ENCODE data around the gene STEAP2. TPM values are rescaled to one million over a fixed set of nuclear protein-coding genes. Genes with fewer than 3 reads are reported as not detected.

Gene STEAP2
- total RNA-seq, 1 experiment from 2014 or later: 17.0 TPM

- no peak for ATAC-seq
- Mint-ChIP-seq H3K9me3 (peaks cover 4% of the 10 kb centered on the region), H3K27me3 (ENCODE audit: low read depth) (no peaks in the 10 kb centered on the region), H3K27ac (no peak overlapping the region), H3K4me1 (no peaks in the 10 kb centered on the region), H3K36me3 (peaks cover 2% of the 10 kb centered on the region; the same call in 1 of the 2 replicates), H3K4me3 (no peak overlapping the region)
- TF ChIP-seq, protein P1, sequence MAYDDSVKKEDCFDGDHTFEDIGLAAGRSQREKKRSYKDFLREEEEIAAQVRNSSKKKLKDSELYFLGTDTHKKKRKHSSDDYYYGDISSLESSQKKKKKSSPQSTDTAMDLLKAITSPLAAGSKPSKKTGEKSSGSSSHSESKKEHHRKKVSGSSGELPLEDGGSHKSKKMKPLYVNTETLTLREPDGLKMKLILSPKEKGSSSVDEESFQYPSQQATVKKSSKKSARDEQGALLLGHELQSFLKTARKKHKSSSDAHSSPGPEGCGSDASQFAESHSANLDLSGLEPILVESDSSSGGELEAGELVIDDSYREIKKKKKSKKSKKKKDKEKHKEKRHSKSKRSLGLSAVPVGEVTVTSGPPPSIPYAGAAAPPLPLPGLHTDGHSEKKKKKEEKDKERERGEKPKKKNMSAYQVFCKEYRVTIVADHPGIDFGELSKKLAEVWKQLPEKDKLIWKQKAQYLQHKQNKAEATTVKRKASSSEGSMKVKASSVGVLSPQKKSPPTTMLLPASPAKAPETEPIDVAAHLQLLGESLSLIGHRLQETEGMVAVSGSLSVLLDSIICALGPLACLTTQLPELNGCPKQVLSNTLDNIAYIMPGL (CRISPR knock-in tag; IDR thresholded peaks at IDR 0.05): no peak
- TF ChIP-seq, protein P2, sequence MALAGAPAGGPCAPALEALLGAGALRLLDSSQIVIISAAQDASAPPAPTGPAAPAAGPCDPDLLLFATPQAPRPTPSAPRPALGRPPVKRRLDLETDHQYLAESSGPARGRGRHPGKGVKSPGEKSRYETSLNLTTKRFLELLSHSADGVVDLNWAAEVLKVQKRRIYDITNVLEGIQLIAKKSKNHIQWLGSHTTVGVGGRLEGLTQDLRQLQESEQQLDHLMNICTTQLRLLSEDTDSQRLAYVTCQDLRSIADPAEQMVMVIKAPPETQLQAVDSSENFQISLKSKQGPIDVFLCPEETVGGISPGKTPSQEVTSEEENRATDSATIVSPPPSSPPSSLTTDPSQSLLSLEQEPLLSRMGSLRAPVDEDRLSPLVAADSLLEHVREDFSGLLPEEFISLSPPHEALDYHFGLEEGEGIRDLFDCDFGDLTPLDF (CRISPR knock-in tag; IDR thresholded peaks at IDR 0.05): no peak
- TF ChIP-seq ZNF416 (CRISPR knock-in tag; IDR thresholded peaks at IDR 0.05): no peak
- no peak for TF ChIP-seq SP1 (CRISPR knock-in tag; conservative IDR thresholded peaks at IDR 0.05)
- no peak for TF ChIP-seq TP53 (CRISPR knock-in tag; IDR thresholded peaks at IDR 0.05)
- TF ChIP-seq ZMAT4 (CRISPR knock-in tag; IDR thresholded peaks at IDR 0.05): no peak
- TF ChIP-seq, protein P3, sequence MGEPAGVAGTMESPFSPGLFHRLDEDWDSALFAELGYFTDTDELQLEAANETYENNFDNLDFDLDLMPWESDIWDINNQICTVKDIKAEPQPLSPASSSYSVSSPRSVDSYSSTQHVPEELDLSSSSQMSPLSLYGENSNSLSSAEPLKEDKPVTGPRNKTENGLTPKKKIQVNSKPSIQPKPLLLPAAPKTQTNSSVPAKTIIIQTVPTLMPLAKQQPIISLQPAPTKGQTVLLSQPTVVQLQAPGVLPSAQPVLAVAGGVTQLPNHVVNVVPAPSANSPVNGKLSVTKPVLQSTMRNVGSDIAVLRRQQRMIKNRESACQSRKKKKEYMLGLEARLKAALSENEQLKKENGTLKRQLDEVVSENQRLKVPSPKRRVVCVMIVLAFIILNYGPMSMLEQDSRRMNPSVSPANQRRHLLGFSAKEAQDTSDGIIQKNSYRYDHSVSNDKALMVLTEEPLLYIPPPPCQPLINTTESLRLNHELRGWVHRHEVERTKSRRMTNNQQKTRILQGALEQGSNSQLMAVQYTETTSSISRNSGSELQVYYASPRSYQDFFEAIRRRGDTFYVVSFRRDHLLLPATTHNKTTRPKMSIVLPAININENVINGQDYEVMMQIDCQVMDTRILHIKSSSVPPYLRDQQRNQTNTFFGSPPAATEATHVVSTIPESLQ (CRISPR knock-in tag; IDR thresholded peaks at IDR 0.05): no peak
- DNase-seq (ENCODE audit: low spot score): no peak
- ChIA-PET CTCF (interaction anchor here (1.0 kb wide), 1 partner anchor 46 kb away, joined by 3 read pairs; the partner anchor contains the start of gene STEAP2), POLR2A (interaction anchor here (0.6 kb wide), 1 partner anchor 1746 kb away, joined by 3 read pairs; no protein-coding TSS in a partner anchor)
Measured at GRCh38 chr7:90165724-90166123, 45.8 kb upstream of the STEAP2 start.

GRCh38 chr7:90166153-90166552 is 45.4 kb upstream of the STEAP2 start:
- Mint-ChIP-seq H3K9me3 (peaks cover 4% of the 10 kb centered on the region), H3K4me3 (no peak overlapping the region), H3K27me3 (ENCODE audit: low read depth) (no peaks in the 10 kb centered on the region), H3K36me3 (peaks cover 2% of the 10 kb centered on the region; the same call in 1 of the 2 replicates), H3K4me1 (no peaks in the 10 kb centered on the region), H3K27ac (no peak overlapping the region)
- ATAC-seq (no peak), DNase-seq (ENCODE audit: low spot score) (no peak)
- ChIA-PET CTCF (interaction anchor here (1.0 kb wide), 1 partner anchor 45 kb away, joined by 3 read pairs; the partner anchor contains the start of gene STEAP2), POLR2A (no interaction called here)
- TF ChIP-seq ZNF512 (CRISPR knock-in tag; IDR thresholded peaks at IDR 0.05; ENCODE audit: borderline replicate concordance) (no peak), CREM (CRISPR knock-in tag; IDR thresholded peaks at IDR 0.05) (no peak), ESRRA (CRISPR knock-in tag; IDR thresholded peaks at IDR 0.05; ENCODE audit: borderline replicate concordance) (no peak), AFF4 (CRISPR knock-in tag; IDR thresholded peaks at IDR 0.05; ENCODE audit: borderline replicate concordance) (no peak), TEAD1 (CRISPR knock-in tag; IDR thresholded peaks at IDR 0.05) (no peak), GRHL2 (CRISPR knock-in tag; IDR thresholded peaks at IDR 0.05; ENCODE audit: insufficient replicate concordance, severe bottlenecking) (no peak)
- TF ChIP-seq, protein P4, sequence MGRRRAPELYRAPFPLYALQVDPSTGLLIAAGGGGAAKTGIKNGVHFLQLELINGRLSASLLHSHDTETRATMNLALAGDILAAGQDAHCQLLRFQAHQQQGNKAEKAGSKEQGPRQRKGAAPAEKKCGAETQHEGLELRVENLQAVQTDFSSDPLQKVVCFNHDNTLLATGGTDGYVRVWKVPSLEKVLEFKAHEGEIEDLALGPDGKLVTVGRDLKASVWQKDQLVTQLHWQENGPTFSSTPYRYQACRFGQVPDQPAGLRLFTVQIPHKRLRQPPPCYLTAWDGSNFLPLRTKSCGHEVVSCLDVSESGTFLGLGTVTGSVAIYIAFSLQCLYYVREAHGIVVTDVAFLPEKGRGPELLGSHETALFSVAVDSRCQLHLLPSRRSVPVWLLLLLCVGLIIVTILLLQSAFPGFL (CRISPR knock-in tag; IDR thresholded peaks at IDR 0.05; ENCODE audit: borderline replicate concordance): no peak
- TF ChIP-seq, protein P5, sequence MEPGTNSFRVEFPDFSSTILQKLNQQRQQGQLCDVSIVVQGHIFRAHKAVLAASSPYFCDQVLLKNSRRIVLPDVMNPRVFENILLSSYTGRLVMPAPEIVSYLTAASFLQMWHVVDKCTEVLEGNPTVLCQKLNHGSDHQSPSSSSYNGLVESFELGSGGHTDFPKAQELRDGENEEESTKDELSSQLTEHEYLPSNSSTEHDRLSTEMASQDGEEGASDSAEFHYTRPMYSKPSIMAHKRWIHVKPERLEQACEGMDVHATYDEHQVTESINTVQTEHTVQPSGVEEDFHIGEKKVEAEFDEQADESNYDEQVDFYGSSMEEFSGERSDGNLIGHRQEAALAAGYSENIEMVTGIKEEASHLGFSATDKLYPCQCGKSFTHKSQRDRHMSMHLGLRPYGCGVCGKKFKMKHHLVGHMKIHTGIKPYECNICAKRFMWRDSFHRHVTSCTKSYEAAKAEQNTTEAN (CRISPR knock-in tag; IDR thresholded peaks at IDR 0.05): no peak
- TF ChIP-seq, protein P6, sequence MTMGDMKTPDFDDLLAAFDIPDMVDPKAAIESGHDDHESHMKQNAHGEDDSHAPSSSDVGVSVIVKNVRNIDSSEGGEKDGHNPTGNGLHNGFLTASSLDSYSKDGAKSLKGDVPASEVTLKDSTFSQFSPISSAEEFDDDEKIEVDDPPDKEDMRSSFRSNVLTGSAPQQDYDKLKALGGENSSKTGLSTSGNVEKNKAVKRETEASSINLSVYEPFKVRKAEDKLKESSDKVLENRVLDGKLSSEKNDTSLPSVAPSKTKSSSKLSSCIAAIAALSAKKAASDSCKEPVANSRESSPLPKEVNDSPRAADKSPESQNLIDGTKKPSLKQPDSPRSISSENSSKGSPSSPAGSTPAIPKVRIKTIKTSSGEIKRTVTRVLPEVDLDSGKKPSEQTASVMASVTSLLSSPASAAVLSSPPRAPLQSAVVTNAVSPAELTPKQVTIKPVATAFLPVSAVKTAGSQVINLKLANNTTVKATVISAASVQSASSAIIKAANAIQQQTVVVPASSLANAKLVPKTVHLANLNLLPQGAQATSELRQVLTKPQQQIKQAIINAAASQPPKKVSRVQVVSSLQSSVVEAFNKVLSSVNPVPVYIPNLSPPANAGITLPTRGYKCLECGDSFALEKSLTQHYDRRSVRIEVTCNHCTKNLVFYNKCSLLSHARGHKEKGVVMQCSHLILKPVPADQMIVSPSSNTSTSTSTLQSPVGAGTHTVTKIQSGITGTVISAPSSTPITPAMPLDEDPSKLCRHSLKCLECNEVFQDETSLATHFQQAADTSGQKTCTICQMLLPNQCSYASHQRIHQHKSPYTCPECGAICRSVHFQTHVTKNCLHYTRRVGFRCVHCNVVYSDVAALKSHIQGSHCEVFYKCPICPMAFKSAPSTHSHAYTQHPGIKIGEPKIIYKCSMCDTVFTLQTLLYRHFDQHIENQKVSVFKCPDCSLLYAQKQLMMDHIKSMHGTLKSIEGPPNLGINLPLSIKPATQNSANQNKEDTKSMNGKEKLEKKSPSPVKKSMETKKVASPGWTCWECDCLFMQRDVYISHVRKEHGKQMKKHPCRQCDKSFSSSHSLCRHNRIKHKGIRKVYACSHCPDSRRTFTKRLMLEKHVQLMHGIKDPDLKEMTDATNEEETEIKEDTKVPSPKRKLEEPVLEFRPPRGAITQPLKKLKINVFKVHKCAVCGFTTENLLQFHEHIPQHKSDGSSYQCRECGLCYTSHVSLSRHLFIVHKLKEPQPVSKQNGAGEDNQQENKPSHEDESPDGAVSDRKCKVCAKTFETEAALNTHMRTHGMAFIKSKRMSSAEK (CRISPR knock-in tag; IDR thresholded peaks at IDR 0.05; ENCODE audit: borderline replicate concordance): no peak
